Activated T-helper 2 cell treated with anti-CD3 and anti-CD28 coated beads, Interferon-gamma antibody, Interleukin-2, Interleukin-4, amounts not matched to agents 10 μg/mL and 5 μg/mL and 100 μg/mL, durations not matched to agents 14 hours and 24 hours and 36 hours (primary cell): ENCODE results near the gene CDA. TPM values are rescaled to one million over a fixed set of nuclear protein-coding genes. Genes with fewer than 3 reads are reported as not detected.

Source experiments
- DNase-seq: peaks from one replicate; pipeline ENCODE4 v3.0.0; 2021; ENCODE audit warnings: low spot score
- H3K27ac Mint-ChIP-seq: one replicate; pipeline ENCODE4 v1.8.0; 2021; ENCODE audit warnings: mixed read lengths
- H3K27me3 Mint-ChIP-seq: one replicate; pipeline ENCODE4 v1.8.0; 2021; ENCODE audit warnings: low read depth, mixed read lengths
- H3K36me3 Mint-ChIP-seq: one replicate; pipeline ENCODE4 v1.8.0; 2021; ENCODE audit warnings: low read depth, mixed read lengths
- H3K4me1 Mint-ChIP-seq: one replicate; pipeline ENCODE4 v1.8.0; 2021; ENCODE audit warnings: low read depth, mixed read lengths
- H3K4me3 Mint-ChIP-seq: one replicate; pipeline ENCODE4 v1.8.0; 2021; ENCODE audit warnings: low read depth, mild to moderate bottlenecking, moderate library complexity, mixed read lengths
- H3K9me3 Mint-ChIP-seq: one replicate; pipeline ENCODE4 v1.8.0; 2021; ENCODE audit warnings: mixed read lengths
- intact Hi-C: fragments of 100-400 bp; cut with micrococcal nuclease; formaldehyde crosslinking; loops from one replicate; pipeline ENCODE4 v1.15.1; 2023
- total RNA-seq: library from RNA; stranded (reverse); gene quantifications from 2 replicates; pipeline ENCODE4 v1.2.3, GENCODE V29; 2022

CDA gene
- total RNA-seq, 1 donor from 2014 or later, result not detected

DNA sequence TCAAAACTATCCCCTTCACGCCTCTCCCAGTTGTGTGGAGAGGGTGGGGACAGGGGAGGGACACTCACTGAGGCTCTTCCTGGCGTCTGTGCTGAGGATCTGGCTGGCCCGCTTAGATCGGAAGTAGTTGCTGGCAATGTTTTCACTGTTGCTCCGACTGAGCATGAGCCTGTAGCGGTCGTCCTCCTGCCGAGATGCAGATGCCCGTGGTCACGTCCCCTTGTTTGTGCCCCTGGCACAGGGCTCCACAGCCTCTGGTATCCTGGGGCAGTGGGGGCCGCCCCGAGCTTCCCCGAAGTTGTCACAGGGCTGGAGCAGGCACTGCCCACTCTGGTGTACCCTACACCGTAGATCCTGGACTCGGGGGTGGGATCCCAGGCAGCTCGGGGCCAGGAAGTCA lies 77.2 kb downstream of the CDA start:
- Mint-ChIP-seq H3K9me3 (no peaks in the 10 kb centered on the region), H3K27ac (no peak overlapping the region), H3K4me1 (peaks cover 13% of the 10 kb centered on the region), H3K36me3 (peaks cover 1% of the 10 kb centered on the region), H3K27me3 (no peaks in the 10 kb centered on the region), H3K4me3 (no peak overlapping the region)
- DNase-seq, result no peak
- intact Hi-C loops, result no loop called here

- no peaks in the 10 kb centered on the region for H3K36me3 Mint-ChIP-seq
- no peak overlapping the region for H3K4me3 Mint-ChIP-seq
- no peaks in the 10 kb centered on the region for H3K9me3 Mint-ChIP-seq
- intact Hi-C loops, result no loop called here
- H3K4me1 Mint-ChIP-seq, result peaks cover 11% of the 10 kb centered on the region
- no peaks in the 10 kb centered on the region for H3K27me3 Mint-ChIP-seq
- no peak for DNase-seq
- no peak overlapping the region for H3K27ac Mint-ChIP-seq
Measured at GRCh38 chr1:20666804-20667203, 77.9 kb downstream of the CDA start.

Other genes starting within 250 kb of the CDA start
- gene CAMK2N1, start 102.9 kb upstream of the CDA start, total RNA-seq, result 2.2 TPM in 2 replicates
- gene MUL1, start 80.9 kb upstream of the CDA start, total RNA-seq, result 17.1 and 17.4 TPM in 2 replicates
- not detected in 2 replicates for gene FAM43B, start 36.5 kb upstream of the CDA start, total RNA-seq
- gene PINK1, start 44.4 kb downstream of the CDA start, total RNA-seq, result 3.8 and 4.7 TPM in 2 replicates
- gene DDOST, start 72.3 kb downstream of the CDA start, total RNA-seq, result 184 and 186 TPM in 2 replicates
- 0.09 TPM in 1 of 2 replicates, not detected in the other for gene KIF17, start 128.9 kb downstream of the CDA start, total RNA-seq
- 0.05 and 0.16 TPM in 2 replicates for gene SH2D5, start 143.6 kb downstream of the CDA start, total RNA-seq
- 253 and 267 TPM in 2 replicates for gene HP1BP3, start 198.2 kb downstream of the CDA start, total RNA-seq